ENCODE results near the gene CD226.

DNA sequence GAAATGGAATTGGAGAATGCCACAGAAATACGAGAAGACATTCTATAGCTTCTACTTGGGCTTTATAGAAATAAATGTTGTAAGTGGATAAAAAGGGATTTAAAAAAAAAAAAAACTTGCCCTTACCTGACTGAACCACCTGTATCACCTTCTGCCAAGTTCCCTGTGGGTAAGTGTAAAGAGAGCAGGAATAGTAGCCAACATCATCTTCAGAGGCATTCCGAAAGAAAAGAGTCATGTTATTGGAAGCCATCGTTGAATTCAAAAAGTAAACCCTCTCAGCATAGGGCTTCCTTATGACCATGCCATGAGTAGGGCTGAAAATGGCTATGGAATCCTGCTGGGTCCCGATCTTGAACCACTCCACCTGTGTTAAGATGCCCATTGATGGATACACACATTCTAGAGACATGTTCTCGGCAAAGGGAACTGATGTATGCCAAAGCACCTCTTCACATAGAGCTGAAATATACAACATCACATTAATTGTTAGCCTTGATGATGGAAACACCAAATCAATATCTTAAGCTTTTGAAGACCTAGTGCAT lies 991 bp downstream of the CD226 start:
- no peak for TF ChIP-seq BACH2 (CRISPR knock-in tag; IDR thresholded peaks at IDR 0.05; ENCODE audit: borderline replicate concordance)
- TF ChIP-seq CSDC2 (CRISPR knock-in tag; IDR thresholded peaks at IDR 0.05): no peak
- TF ChIP-seq TOX (CRISPR knock-in tag; IDR thresholded peaks at IDR 0.05; ENCODE audit: borderline replicate concordance): no peak
- TF ChIP-seq ARNTL (CRISPR knock-in tag; IDR thresholded peaks at IDR 0.05; ENCODE audit: borderline replicate concordance, low read depth): no peak
- TF ChIP-seq ZFP3 (CRISPR knock-in tag; IDR thresholded peaks at IDR 0.05): no peak
- TF ChIP-seq GLIS3 (CRISPR knock-in tag; IDR thresholded peaks at IDR 0.05): no peak
- TF ChIP-seq, protein P1, sequence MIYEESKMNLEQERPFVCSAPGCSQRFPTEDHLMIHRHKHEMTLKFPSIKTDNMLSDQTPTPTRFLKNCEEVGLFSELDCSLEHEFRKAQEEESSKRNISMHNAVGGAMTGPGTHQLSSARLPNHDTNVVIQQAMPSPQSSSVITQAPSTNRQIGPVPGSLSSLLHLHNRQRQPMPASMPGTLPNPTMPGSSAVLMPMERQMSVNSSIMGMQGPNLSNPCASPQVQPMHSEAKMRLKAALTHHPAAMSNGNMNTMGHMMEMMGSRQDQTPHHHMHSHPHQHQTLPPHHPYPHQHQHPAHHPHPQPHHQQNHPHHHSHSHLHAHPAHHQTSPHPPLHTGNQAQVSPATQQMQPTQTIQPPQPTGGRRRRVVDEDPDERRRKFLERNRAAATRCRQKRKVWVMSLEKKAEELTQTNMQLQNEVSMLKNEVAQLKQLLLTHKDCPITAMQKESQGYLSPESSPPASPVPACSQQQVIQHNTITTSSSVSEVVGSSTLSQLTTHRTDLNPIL (CRISPR knock-in tag; IDR thresholded peaks at IDR 0.05; ENCODE audit: low read depth): no peak
- no peak for TF ChIP-seq ESRRG (CRISPR knock-in tag; IDR thresholded peaks at IDR 0.05)
- no peak for TF ChIP-seq TSHZ2 (CRISPR knock-in tag; IDR thresholded peaks at IDR 0.05)
- no peak for TF ChIP-seq PATZ1 (CRISPR knock-in tag; IDR thresholded peaks at IDR 0.05; ENCODE audit: borderline replicate concordance)
- TF ChIP-seq, protein P2, sequence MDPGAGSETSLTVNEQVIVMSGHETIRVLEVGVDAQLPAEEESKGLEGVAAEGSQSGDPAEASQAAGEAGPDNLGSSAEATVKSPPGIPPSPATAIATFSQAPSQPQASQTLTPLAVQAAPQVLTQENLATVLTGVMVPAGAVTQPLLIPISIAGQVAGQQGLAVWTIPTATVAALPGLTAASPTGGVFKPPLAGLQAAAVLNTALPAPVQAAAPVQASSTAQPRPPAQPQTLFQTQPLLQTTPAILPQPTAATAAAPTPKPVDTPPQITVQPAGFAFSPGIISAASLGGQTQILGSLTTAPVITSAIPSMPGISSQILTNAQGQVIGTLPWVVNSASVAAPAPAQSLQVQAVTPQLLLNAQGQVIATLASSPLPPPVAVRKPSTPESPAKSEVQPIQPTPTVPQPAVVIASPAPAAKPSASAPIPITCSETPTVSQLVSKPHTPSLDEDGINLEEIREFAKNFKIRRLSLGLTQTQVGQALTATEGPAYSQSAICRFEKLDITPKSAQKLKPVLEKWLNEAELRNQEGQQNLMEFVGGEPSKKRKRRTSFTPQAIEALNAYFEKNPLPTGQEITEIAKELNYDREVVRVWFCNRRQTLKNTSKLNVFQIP (CRISPR knock-in tag; IDR thresholded peaks at IDR 0.05; ENCODE audit: borderline replicate concordance, low read depth): no peak
- TF ChIP-seq ZFP30 (CRISPR knock-in tag; IDR thresholded peaks at IDR 0.05): no peak
- no peak for TF ChIP-seq RARB (CRISPR knock-in tag; IDR thresholded peaks at IDR 0.05)
